ENCODE measurements around the gene GARIN5A. TPM values are rescaled to one million over a fixed set of nuclear protein-coding genes. Genes with fewer than 3 reads are reported as not detected.

The GARIN5A gene
- total RNA-seq, 4 donors from 2014 or later: 0.62 to 5.4 (median 1.8) TPM; not detected in 1

DNA sequence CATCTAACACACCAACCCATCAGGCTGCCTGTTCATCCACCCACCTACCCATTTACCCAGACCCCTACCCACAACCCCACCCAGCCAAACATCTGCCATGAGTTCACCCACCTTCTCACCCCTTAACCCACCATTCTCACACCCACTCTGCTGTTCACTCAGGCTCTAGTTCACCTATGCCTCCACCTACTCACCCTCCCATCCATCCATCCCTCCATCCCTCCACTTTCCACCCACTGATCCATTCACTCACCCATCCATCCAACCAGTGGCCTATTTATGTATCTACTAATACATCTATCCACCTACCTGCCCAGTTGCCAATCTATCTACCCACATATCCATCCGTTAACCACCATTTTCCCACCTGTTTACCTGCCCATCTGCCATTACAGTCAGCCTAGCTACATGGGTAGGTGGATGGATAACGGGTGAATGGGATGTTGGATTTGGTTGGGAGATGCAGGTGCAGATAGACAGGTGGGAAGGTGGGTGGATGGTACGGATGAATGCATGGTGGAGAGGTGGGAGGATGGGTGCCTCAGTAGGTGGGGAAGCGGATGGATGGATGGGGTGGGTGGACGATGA lies 38.7 kb downstream of the GARIN5A start:
- Histone ChIP-seq H3K9me3 (no peaks in the 10 kb centered on the region), H3K27ac (no peak overlapping the region), H3K4me1 (no peaks in the 10 kb centered on the region), H3K36me3 (no peaks in the 10 kb centered on the region), H3K27me3 (no peaks in the 10 kb centered on the region), H3K4me3 (no peak overlapping the region)
- TF ChIP-seq POLR2A (IDR thresholded peaks at IDR 0.05): no peak
- TF ChIP-seq, protein P1, sequence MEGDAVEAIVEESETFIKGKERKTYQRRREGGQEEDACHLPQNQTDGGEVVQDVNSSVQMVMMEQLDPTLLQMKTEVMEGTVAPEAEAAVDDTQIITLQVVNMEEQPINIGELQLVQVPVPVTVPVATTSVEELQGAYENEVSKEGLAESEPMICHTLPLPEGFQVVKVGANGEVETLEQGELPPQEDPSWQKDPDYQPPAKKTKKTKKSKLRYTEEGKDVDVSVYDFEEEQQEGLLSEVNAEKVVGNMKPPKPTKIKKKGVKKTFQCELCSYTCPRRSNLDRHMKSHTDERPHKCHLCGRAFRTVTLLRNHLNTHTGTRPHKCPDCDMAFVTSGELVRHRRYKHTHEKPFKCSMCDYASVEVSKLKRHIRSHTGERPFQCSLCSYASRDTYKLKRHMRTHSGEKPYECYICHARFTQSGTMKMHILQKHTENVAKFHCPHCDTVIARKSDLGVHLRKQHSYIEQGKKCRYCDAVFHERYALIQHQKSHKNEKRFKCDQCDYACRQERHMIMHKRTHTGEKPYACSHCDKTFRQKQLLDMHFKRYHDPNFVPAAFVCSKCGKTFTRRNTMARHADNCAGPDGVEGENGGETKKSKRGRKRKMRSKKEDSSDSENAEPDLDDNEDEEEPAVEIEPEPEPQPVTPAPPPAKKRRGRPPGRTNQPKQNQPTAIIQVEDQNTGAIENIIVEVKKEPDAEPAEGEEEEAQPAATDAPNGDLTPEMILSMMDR (IDR thresholded peaks at IDR 0.05): no peak
- intact Hi-C loops (cut with DNase I; ENCODE audit: low total_unique reads): no loop called here
- DNase-seq: no peak

DNA sequence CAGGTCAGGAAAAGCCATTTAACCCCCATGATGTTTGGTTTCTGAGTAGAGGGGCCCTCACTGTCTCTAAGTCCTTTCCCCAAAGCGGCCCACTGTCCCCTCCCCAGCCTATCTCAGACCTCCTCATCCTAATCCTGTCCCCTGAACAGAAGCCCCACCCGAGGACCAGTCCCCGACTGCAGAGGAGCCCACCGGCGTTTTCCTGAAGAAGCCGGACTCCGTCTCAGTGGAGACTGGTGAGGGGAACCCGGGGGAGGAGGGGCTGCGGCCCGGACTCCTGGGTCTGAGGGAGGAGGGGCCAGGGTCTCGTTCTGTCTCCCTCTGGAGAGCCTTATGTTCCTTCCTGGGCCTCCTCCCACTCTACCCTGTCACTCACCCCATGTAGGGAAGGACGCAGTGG lies 41.0 kb downstream of the GARIN5A start:
- H3K27ac ChIP-seq: no peak overlapping the region
- no peaks in the 10 kb centered on the region for H3K36me3 ChIP-seq
- TF ChIP-seq, protein P1 (IDR thresholded peaks at IDR 0.05): no peak
- TF ChIP-seq POLR2A (IDR thresholded peaks at IDR 0.05): no peak
- H3K9me3 ChIP-seq: no peaks in the 10 kb centered on the region
- no peaks in the 10 kb centered on the region for H3K4me1 ChIP-seq
- peaks cover 0 to 7% of the 10 kb centered on the region in 2 donors for H3K27me3 ChIP-seq
- no peak overlapping the region for H3K4me3 ChIP-seq
- DNase-seq: no peak
- intact Hi-C loops (cut with DNase I; ENCODE audit: low total_unique reads): no loop called here

- no peaks in the 10 kb centered on the region for H3K4me1 ChIP-seq
- no peaks in the 10 kb centered on the region for H3K36me3 ChIP-seq
- no peaks in the 10 kb centered on the region for H3K9me3 ChIP-seq
- H3K4me3 ChIP-seq: no peak overlapping the region
- no peak overlapping the region for H3K27ac ChIP-seq
- intact Hi-C loops (cut with DNase I; ENCODE audit: low total_unique reads): no loop called here
- peaks cover 0 to 7% of the 10 kb centered on the region in 2 donors for H3K27me3 ChIP-seq
- TF ChIP-seq, protein P1 (IDR thresholded peaks at IDR 0.05): no peak
- TF ChIP-seq POLR2A (IDR thresholded peaks at IDR 0.05): no peak
- DNase-seq: no peak
These were observed 41.4 kb downstream of the GARIN5A start for GRCh38 chr19:50435221-50435620.

GRCh38 chr19:50434525-50434924 lies 42.1 kb downstream of the GARIN5A start:
- intact Hi-C loops (cut with DNase I; ENCODE audit: low total_unique reads): no loop called here

More at GRCh38 chr19:50434525-50434924, 42.1 kb downstream of the GARIN5A start:
- TF ChIP-seq, protein P1 (IDR thresholded peaks at IDR 0.05): no peak
- TF ChIP-seq POLR2A (IDR thresholded peaks at IDR 0.05): no peak
- Histone ChIP-seq H3K9me3 (no peaks in the 10 kb centered on the region), H3K4me1 (no peaks in the 10 kb centered on the region), H3K27ac (no peak overlapping the region), H3K36me3 (no peaks in the 10 kb centered on the region), H3K4me3 (no peak overlapping the region), H3K27me3 (peaks cover 0 to 7% of the 10 kb centered on the region in 2 donors)
- no peak for DNase-seq

Measured in uterus (tissue), 4 donors.